Measurements from ENCODE around the gene DEPDC7.
A peak's percentile ranks its signal among the peaks of the same experiment; 100 is the strongest.

DEPDC7 gene

GRCh38 chr11:33063326-33063881, 47.7 kb downstream of the DEPDC7 start:
- no peak for DNase-seq

- DNase-seq, result no peak
Measured at GRCh38 chr11:33064033-33064825, 48.6 kb downstream of the DEPDC7 start.

GRCh38 chr11:33064866-33065265, 49.2 kb downstream of the DEPDC7 start:
- DNase-seq, result no peak

- peak; percentile 52 for DNase-seq
Measured at GRCh38 chr11:33065445-33066178, 49.9 kb downstream of the DEPDC7 start.

- DNase-seq, result no peak
Measured at GRCh38 chr11:33067294-33067693, 51.6 kb downstream of the DEPDC7 start.

GRCh38 chr11:33068611-33069340, 53.1 kb downstream of the DEPDC7 start:
- no peak for DNase-seq

GRCh38 chr11:33072465-33072864, 56.8 kb downstream of the DEPDC7 start:
- no peak for DNase-seq
